Activated CD8-positive, alpha-beta memory T cell treated with anti-CD3 and anti-CD28 coated beads, Interleukin-2, amount 10 ng/mL, durations not matched to agents 7 days and 5 days (primary cell): ENCODE measurements around the gene TMCC3. TPM values are rescaled to one million over a fixed set of nuclear protein-coding genes. Genes with fewer than 3 reads are reported as not detected.

Experiments used
- ATAC-seq: fragments of 150-1000 bp; cut with Tn5 transposase; one replicate; pipeline ENCODE4 v1.10.0; 2021; ENCODE audit warnings: moderate library complexity
- CTCF ChIA-PET: fragments of 350-600 bp; sonication (Branson Sonifier 250); formaldehyde crosslinking; loops from one replicate; lab custom pipeline; 2021; ENCODE audit warnings: antibody characterized with exemption; lab: Charles Lee
- DNase-seq: peaks from one replicate; pipeline ENCODE4 v3.0.0-alpha.2; 2020
- H3K27ac Mint-ChIP-seq: one replicate; pipeline ENCODE4 v1.8.0; 2021; ENCODE audit warnings: mild to moderate bottlenecking, mixed read lengths
- H3K27me3 Mint-ChIP-seq: one replicate; pipeline ENCODE4 v1.8.0; 2021; ENCODE audit warnings: mixed read lengths
- H3K36me3 Mint-ChIP-seq: one replicate; pipeline ENCODE4 v1.8.0; 2021; ENCODE audit warnings: mild to moderate bottlenecking, mixed read lengths
- H3K4me1 Mint-ChIP-seq: one replicate; pipeline ENCODE4 v1.8.0; 2021; ENCODE audit warnings: mixed read lengths
- H3K4me3 Mint-ChIP-seq: one replicate; pipeline ENCODE4 v1.8.0; 2021; ENCODE audit warnings: mild to moderate bottlenecking, moderate library complexity, mixed read lengths
- H3K9me3 Mint-ChIP-seq: one replicate; pipeline ENCODE4 v1.8.0; 2022; ENCODE audit warnings: low read depth, mixed read lengths
- total RNA-seq, 2 experiments: library from RNA; stranded (reverse); gene quantifications; one replicate each; pipeline ENCODE4 v1.2.3, GENCODE V29; 2021

TMCC3 gene
- total RNA-seq, 2 experiments from 2014 or later: 0.29 to 0.33 TPM

DNA sequence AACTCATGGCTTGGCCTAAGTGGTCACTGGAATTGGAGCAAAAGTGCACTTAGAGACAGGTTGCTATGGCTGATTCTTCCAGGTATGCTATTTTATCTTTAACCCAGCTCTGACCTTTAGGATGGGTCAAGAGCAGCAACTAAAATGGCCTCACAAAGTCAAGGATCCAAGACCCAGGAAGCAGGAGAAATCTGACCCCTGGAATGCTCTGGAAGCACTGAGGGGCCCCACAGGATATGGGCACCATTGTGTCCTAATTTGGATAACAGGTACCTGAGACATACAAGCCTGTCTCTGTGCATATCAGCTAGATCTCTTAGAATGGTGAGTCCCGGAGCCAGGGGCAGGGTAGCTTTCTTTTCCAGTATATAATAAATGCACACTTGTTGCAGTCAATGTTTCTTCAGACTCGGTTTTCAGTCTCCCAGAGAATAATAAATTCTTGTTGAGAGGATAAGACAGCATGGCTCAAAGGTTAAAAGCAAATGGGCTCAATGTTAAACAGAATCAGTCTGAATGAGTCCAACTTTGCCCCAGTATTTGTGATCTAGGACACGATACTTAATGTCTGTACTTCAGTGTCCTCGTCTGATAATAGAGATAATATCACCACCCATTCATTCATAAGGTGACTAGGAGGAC lies 29.3 kb upstream of the TMCC3 start:
- CTCF ChIA-PET: no interaction called here
- ATAC-seq: no peak
- no peaks in the 10 kb centered on the region for H3K9me3 Mint-ChIP-seq
- H3K4me3 Mint-ChIP-seq: no peak overlapping the region
- DNase-seq: no peak
- peaks cover 19% of the 10 kb centered on the region for H3K4me1 Mint-ChIP-seq
- peaks cover 13% of the 10 kb centered on the region for H3K27me3 Mint-ChIP-seq
- H3K36me3 Mint-ChIP-seq: no peaks in the 10 kb centered on the region
- H3K27ac Mint-ChIP-seq: no peak overlapping the region

DNA sequence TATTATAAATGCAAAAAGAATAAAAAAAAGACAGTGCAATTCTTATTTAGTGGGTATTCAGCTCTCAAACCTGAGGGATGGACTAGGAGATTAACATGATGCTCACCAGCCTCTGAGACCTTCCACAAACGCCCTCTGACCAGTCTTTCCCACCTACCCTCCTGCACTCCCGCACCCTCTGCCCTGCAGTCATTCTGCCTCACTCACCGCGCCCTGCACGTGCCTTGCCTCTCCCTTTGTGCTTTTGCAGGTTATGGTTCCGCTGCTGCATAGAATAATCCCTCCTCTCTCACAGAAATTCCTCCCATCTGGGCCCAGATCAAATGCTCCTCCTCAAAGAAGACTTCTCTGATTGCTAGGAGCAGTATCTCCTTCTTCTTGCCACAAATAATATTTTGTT lies 28.5 kb upstream of the TMCC3 start:
- H3K36me3 Mint-ChIP-seq: no peaks in the 10 kb centered on the region
- CTCF ChIA-PET: no interaction called here

DNA sequence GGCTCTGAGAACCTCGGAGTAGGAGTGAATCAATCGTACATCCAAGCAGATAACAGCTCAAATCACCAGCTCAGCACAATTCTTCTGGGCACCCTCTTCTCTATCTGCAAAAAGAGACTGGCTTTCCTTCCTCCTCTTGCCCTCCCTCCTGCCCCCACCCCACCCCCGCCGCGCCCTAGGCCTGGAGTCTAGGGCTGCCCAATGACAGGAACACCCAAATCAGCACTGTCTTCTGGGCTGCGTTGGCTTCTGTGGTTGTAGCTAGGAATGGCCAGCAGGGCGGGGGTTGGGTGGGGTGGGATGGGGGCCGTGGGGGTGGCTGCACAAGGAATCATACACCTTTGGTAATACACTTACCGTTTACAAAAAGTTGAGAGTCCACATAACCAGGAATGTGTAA lies 28.0 kb upstream of the TMCC3 start:
- DNase-seq (no peak), ATAC-seq (no peak)
- Mint-ChIP-seq H3K27me3 (peaks cover 13% of the 10 kb centered on the region), H3K4me1 (peaks cover 20% of the 10 kb centered on the region), H3K4me3 (no peak overlapping the region), H3K36me3 (no peaks in the 10 kb centered on the region), H3K27ac (no peak overlapping the region), H3K9me3 (no peaks in the 10 kb centered on the region)
- CTCF ChIA-PET: no interaction called here

More for the DNA sequence above, 28.5 kb upstream of the TMCC3 start:
- Mint-ChIP-seq H3K9me3 (no peaks in the 10 kb centered on the region), H3K4me1 (peaks cover 20% of the 10 kb centered on the region), H3K4me3 (no peak overlapping the region), H3K27ac (no peak overlapping the region), H3K27me3 (peaks cover 14% of the 10 kb centered on the region)
- ATAC-seq: no peak
- no peak for DNase-seq

DNA sequence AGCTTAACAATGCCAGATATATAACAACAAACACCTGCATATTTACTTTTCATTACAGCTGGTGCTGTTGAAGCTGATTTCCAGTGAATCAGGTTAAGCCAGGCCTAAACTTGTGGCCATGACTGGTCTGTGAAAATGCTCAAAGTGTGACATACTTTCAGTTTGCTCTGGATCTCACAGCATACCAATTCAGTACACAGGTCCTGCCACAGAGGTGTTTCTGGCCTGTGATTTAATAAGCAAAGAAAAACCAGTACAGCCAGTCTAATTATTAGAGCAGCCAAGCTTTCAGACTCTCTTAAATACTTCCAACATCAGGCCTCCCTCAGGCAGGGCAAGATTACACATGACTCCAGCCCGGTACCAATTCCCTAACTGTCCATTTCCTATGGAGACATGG lies 27.4 kb upstream of the TMCC3 start:
- Mint-ChIP-seq H3K27me3 (peaks cover 9% of the 10 kb centered on the region), H3K4me1 (peaks cover 18% of the 10 kb centered on the region), H3K36me3 (no peaks in the 10 kb centered on the region), H3K27ac (no peak overlapping the region), H3K9me3 (no peaks in the 10 kb centered on the region), H3K4me3 (no peak overlapping the region)
- ATAC-seq (no peak), DNase-seq (no peak)
- CTCF ChIA-PET: interaction anchor here (0.7 kb wide), 1 partner anchor 97 kb away, joined by 3 read pairs; no protein-coding TSS in a partner anchor

DNA sequence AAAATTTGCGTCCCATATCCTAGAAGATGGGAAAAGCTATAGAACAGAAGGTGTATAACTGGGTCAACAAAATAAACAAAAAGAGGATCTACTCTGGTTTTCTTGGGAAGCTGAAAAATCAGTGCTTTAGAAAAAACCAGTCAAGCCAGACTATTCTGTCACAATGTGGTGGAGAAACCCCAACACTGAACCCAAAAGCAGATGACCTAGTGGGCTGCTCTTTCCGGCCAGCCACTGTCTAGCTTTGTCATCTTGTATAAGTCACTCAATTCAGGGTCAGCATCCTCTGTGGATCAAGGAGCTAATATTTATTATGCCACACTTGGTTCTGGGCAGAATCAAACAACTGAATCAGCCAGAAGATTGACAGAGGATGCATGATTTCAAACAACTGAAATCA lies 26.6 kb upstream of the TMCC3 start:
- ATAC-seq: no peak
- H3K27me3 Mint-ChIP-seq: peaks cover 9% of the 10 kb centered on the region

DNA sequence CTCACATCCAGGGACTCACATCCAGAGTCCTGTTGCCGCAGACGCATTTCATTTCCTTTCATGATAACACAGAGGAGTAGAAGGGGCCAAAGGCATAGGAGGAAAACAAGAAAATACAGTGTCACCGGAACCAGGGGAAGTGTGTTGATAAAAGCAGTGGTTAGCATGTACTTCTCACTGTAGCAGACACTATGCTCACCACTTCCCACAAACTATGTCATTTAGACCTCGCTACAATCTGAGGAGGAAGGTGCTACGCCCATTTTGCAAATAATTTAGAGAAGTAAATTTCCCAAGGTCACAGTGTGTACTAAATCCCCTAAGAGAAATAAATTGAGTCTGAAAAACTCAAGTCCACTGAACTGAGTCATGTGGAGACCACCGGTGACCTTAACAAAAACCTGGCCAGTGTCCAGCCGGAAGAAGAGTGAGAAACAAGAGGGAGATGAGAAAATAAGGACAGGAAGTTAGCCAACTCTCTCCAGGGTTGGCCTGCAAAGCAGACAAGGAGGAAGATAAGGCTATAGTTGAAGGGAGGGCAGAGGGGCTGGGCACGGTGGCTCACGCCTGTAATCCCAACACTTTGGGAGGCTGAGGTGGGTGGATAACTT lies 25.8 kb upstream of the TMCC3 start:
- DNase-seq (peak; percentile 56), ATAC-seq (peak; percentile 95)
- Mint-ChIP-seq H3K9me3 (no peaks in the 10 kb centered on the region), H3K27ac (peak overlapping the region; percentile 74), H3K27me3 (peaks cover 13% of the 10 kb centered on the region), H3K4me1 (peaks cover 18% of the 10 kb centered on the region), H3K36me3 (no peaks in the 10 kb centered on the region), H3K4me3 (peak overlapping the region; percentile 15)
- CTCF ChIA-PET: no interaction called here

More for the DNA sequence above, 26.6 kb upstream of the TMCC3 start:
- Mint-ChIP-seq H3K27ac (peak overlapping the region; percentile 24), H3K4me3 (no peak overlapping the region), H3K9me3 (no peaks in the 10 kb centered on the region), H3K4me1 (peaks cover 18% of the 10 kb centered on the region), H3K36me3 (no peaks in the 10 kb centered on the region)
- CTCF ChIA-PET: interaction anchor here (0.9 kb wide), 1 partner anchor 9 kb away, joined by 3 read pairs; no protein-coding TSS in a partner anchor
- no peak for DNase-seq

DNA sequence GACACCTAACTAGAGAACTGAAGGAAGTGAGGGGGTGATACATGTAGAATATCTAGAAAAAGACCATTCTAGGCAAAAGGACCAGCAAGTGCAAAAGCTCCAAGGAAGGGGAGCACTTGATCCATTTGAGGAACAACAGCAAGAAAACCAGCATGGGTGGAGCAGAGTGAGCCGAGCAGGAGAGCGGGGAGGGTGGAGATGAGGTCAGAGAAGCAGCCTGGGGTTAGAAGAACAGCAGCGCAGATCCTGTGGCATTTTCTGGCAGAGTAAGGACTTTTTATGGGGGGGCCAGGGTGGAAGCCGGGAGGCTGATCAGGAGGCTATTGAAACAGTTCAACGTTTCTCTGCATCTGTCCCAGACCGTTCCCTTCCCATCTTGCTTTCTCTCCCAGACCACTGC lies 24.5 kb upstream of the TMCC3 start:
- no peaks in the 10 kb centered on the region for H3K9me3 Mint-ChIP-seq
- H3K4me3 Mint-ChIP-seq: no peak overlapping the region
- H3K4me1 Mint-ChIP-seq: peaks cover 18% of the 10 kb centered on the region
- no peak overlapping the region for H3K27ac Mint-ChIP-seq
- ATAC-seq: no peak
- CTCF ChIA-PET: interaction anchor here (1.5 kb wide), 1 partner anchor 71 kb away, joined by 3 read pairs; no protein-coding TSS in a partner anchor
- no peaks in the 10 kb centered on the region for H3K36me3 Mint-ChIP-seq
- H3K27me3 Mint-ChIP-seq: peaks cover 20% of the 10 kb centered on the region
- DNase-seq: no peak

DNA sequence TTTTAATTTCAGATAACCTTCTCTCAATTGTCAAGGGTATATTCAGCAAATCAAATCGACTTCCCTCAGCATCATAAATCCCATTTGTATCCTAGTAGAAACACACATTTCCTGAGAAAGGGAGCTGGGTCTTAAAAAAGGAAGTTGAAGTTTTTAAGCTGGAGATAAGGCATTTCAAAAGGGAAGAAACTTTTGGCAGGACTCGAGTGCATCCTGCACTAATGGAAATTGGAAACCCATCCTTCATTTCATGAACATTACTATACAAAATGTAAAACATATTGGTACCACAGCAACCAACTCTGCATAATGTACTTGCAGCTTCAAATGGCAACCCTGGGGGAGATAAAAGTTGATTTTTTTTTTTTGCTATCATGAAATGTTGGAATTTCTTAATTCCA lies 23.7 kb upstream of the TMCC3 start:
- ATAC-seq (no peak), DNase-seq (no peak)
- Mint-ChIP-seq H3K4me1 (peaks cover 18% of the 10 kb centered on the region), H3K9me3 (no peaks in the 10 kb centered on the region), H3K27me3 (peaks cover 22% of the 10 kb centered on the region), H3K4me3 (no peak overlapping the region), H3K27ac (no peak overlapping the region), H3K36me3 (no peaks in the 10 kb centered on the region)
- CTCF ChIA-PET: interaction anchor here (1.5 kb wide), 1 partner anchor 70 kb away, joined by 3 read pairs; no protein-coding TSS in a partner anchor

DNA sequence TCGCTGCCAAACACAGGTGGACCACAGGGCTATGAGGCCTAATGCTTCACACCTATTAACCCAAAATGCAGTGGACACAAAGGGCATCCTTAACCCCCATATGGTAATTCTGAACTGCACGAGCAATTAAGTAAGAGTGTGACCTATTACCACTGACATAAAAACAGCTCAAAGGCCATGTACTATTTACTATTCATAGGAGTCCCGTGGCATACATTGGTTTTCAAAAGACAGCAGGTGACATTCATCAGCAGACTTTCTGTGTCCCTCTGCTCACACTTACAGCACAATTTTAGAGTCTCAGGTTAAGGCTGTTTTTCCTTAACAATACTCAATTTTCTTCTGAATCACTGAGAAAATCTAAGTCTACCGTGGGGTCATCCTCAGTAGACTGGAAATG lies 23.1 kb upstream of the TMCC3 start:
- DNase-seq (no peak), ATAC-seq (no peak)
- peaks cover 18% of the 10 kb centered on the region for H3K4me1 Mint-ChIP-seq
- H3K9me3 Mint-ChIP-seq: no peaks in the 10 kb centered on the region
- H3K27me3 Mint-ChIP-seq: peaks cover 24% of the 10 kb centered on the region
- no peak overlapping the region for H3K4me3 Mint-ChIP-seq
- CTCF ChIA-PET: interaction anchor here (1.5 kb wide), 1 partner anchor 70 kb away, joined by 3 read pairs; no protein-coding TSS in a partner anchor
- H3K27ac Mint-ChIP-seq: no peak overlapping the region
- no peaks in the 10 kb centered on the region for H3K36me3 Mint-ChIP-seq

DNA sequence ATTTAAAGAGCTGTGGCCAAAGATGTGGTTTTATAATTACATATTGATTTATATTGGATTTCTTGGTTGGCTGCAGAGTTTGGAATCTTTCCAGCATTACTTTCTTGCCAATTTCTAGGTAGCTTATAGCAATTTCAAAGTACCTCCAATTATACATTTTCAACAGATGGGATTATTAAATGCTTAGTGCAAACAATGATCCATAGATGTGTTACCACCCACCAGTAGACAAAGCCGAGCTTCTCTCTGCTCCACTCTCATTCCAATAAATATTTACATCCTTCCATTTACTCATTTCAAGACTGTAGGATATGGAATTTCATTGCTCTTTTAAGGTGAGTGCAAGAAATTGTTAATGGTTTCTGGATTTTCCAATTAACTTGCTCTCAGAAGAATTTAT lies 21.6 kb upstream of the TMCC3 start:
- Mint-ChIP-seq H3K27me3 (peaks cover 22% of the 10 kb centered on the region), H3K36me3 (no peaks in the 10 kb centered on the region), H3K4me3 (no peak overlapping the region), H3K27ac (no peak overlapping the region), H3K4me1 (peaks cover 16% of the 10 kb centered on the region), H3K9me3 (no peaks in the 10 kb centered on the region)
- DNase-seq (no peak), ATAC-seq (no peak)
- CTCF ChIA-PET: no interaction called here

DNA sequence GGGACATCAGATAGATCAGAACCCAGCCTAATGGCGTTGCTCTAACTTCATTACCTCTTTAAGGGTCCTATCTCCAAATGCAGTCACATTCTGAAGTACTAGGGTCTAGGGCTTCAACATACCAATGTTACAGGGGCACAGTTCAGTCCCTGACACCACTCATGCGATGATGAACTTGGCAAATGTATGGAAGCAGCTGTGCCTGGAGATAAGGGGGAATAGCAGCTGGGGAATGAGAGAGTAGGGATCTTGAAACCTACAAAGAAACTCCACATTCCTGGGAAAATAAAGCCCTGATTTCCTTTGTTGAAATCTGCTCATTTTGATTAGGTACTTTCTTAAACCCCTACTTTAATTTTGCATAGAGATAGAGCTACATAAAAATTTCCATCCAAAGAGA lies 20.5 kb upstream of the TMCC3 start:
- CTCF ChIA-PET: no interaction called here
- Mint-ChIP-seq H3K4me3 (no peak overlapping the region), H3K36me3 (no peaks in the 10 kb centered on the region), H3K9me3 (no peaks in the 10 kb centered on the region), H3K27me3 (peaks cover 21% of the 10 kb centered on the region), H3K27ac (no peak overlapping the region), H3K4me1 (peaks cover 6% of the 10 kb centered on the region)
- ATAC-seq (no peak), DNase-seq (no peak)

DNA sequence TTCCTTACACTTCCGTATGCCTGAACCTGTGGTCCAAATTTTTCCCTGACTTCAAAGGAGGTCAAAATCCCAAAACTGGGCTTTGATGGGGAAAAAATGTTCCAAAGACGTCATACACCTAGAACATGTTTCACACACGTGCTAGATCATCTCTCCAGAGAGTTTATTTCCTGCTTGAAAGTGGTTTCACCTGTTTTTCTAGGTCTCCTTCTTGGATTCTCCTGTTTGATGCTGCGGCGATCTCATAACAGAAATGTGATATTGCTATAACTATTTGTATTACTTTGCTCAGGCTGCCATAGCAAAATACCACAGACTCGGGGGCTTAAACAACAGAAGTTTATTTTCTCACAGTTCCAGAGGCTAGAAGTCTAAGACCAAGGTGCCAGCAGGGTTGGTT lies 19.7 kb upstream of the TMCC3 start:
- ATAC-seq (no peak), DNase-seq (no peak)
- H3K4me1 Mint-ChIP-seq: peaks cover 3% of the 10 kb centered on the region
- CTCF ChIA-PET: interaction anchor here (1.2 kb wide), 1 partner anchor 112 kb away, joined by 3 read pairs; no protein-coding TSS in a partner anchor
- H3K4me3 Mint-ChIP-seq: no peak overlapping the region
- no peaks in the 10 kb centered on the region for H3K36me3 Mint-ChIP-seq
- H3K9me3 Mint-ChIP-seq: no peaks in the 10 kb centered on the region
- peaks cover 22% of the 10 kb centered on the region for H3K27me3 Mint-ChIP-seq
- no peak overlapping the region for H3K27ac Mint-ChIP-seq

DNA sequence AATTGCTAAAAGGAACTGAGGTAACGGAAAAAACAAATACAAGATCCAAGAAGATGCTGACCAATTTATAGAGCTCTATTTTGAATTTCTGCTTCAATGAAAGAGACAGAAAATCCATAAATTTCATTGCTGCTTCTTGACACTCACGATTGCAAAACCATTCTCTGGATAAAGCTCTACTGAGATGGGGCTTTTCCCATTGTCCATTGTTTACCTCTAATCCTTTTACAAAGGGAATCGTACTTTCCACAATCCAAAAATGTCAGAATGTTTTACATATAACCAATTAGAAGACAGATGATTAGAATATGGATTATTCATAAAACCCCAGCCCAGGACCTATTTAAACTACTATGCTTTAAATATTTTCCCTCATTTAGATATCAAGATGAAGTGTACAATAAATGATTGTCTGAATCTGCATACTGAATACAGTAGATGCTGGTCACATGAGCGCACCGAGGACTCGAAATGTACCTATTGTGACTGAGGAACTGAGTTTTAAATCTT lies 16.7 kb upstream of the TMCC3 start:
- H3K36me3 Mint-ChIP-seq: no peaks in the 10 kb centered on the region

DNA sequence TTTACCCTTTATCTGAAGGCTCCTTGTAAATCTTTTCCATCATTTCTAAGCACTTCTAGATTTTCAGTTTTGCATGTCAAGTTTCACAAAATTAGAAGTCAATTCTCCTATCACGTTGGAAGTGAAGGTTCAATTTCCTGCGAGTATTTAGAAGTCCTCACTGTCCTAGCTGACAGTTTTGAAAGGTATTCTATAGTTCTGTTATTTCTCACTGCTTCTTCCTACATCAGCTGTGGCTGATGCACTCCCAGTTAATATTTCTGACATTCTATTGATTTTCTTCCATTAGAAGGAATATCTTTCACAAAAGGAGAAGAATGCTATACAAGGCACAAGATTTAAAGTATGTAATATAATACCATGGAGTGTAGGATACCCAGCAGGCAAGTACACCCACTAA lies 15.8 kb upstream of the TMCC3 start:
- Mint-ChIP-seq H3K36me3 (no peaks in the 10 kb centered on the region), H3K27me3 (peaks cover 17% of the 10 kb centered on the region), H3K9me3 (no peaks in the 10 kb centered on the region), H3K4me3 (no peak overlapping the region), H3K4me1 (no peaks in the 10 kb centered on the region), H3K27ac (no peak overlapping the region)
- CTCF ChIA-PET: no interaction called here
- DNase-seq: no peak
- ATAC-seq: no peak

More for the DNA sequence above, 16.7 kb upstream of the TMCC3 start:
- no peak for DNase-seq
- H3K27me3 Mint-ChIP-seq: peaks cover 18% of the 10 kb centered on the region
- no peak overlapping the region for H3K4me3 Mint-ChIP-seq
- CTCF ChIA-PET: no interaction called here
- no peak overlapping the region for H3K27ac Mint-ChIP-seq
- ATAC-seq: no peak
- H3K4me1 Mint-ChIP-seq: no peaks in the 10 kb centered on the region
- no peaks in the 10 kb centered on the region for H3K9me3 Mint-ChIP-seq
